HG03039 (cell line): Measurements from ENCODE around the gene KCTD2.
"Not testable (repeated sequence)": the region's sequence is repeated elsewhere in the genome, so short reads cannot be mapped to it uniquely, and the experiment has no call there.

Source experiments
- ATAC-seq: cut with Tn5 transposase; IDR thresholded peaks from one replicate; pipeline ENCODE4 v1.9.1; 2021; ENCODE audit warnings: mild to moderate bottlenecking, moderate library complexity; ENCODE audit not compliant: unreplicated experiment

KCTD2 gene

GRCh38 chr17:75049057-75049456, 2.0 kb downstream of the KCTD2 start:
- ATAC-seq = no peak

GRCh38 chr17:75049706-75050105, 2.7 kb downstream of the KCTD2 start:
- no peak for ATAC-seq

GRCh38 chr17:75051941-75052340, 4.9 kb downstream of the KCTD2 start:
- ATAC-seq = no peak

GRCh38 chr17:75059369-75060345, 12.6 kb downstream of the KCTD2 start:
- ATAC-seq = no peak

- ATAC-seq = no peak
Measured at GRCh38 chr17:75060434-75061054, 13.5 kb downstream of the KCTD2 start.

GRCh38 chr17:75061055-75061438, 14.0 kb downstream of the KCTD2 start:
- ATAC-seq = no peak

GRCh38 chr17:75061618-75062017, 14.6 kb downstream of the KCTD2 start:
- no peak for ATAC-seq

GRCh38 chr17:75063201-75063600, 16.2 kb downstream of the KCTD2 start:
- no peak for ATAC-seq

GRCh38 chr17:75063626-75064025, 16.6 kb downstream of the KCTD2 start:
- no peak for ATAC-seq

GRCh38 chr17:75064040-75064439, 17.0 kb downstream of the KCTD2 start:
- ATAC-seq = no peak

GRCh38 chr17:75064460-75064859, 17.4 kb downstream of the KCTD2 start:
- no peak for ATAC-seq

- no peak for ATAC-seq
Measured at GRCh38 chr17:75064867-75065561, 18.0 kb downstream of the KCTD2 start.

GRCh38 chr17:75065562-75066151, 18.6 kb downstream of the KCTD2 start:
- no peak for ATAC-seq

- no peak for ATAC-seq
Measured at GRCh38 chr17:75067856-75068255, 20.8 kb downstream of the KCTD2 start.

GRCh38 chr17:75068750-75069149, 21.7 kb downstream of the KCTD2 start:
- no peak for ATAC-seq

- no peak for ATAC-seq
Measured at GRCh38 chr17:75069783-75070182, 22.8 kb downstream of the KCTD2 start.

- not testable (repeated sequence) for ATAC-seq
Measured at GRCh38 chr17:75071478-75072271, 24.6 kb downstream of the KCTD2 start.

- not testable (repeated sequence) for ATAC-seq
Measured at GRCh38 chr17:75072909-75073308, 25.9 kb downstream of the KCTD2 start.

- ATAC-seq = no peak
Measured at GRCh38 chr17:75073618-75074047, 26.6 kb downstream of the KCTD2 start.

GRCh38 chr17:75074532-75074931, 27.5 kb downstream of the KCTD2 start:
- ATAC-seq = no peak
